Measurements from ENCODE around the gene SERTAD1. TPM values are rescaled to one million over a fixed set of nuclear protein-coding genes. Genes with fewer than 3 reads are reported as not detected.

The SERTAD1 gene
- total RNA-seq, 1 donor from 2014 or later = 13.8 TPM

- no peak overlapping the region for H3K27ac Mint-ChIP-seq (ENCODE audit: unreplicated experiment)
Measured at GRCh38 chr19:40469011-40469410, 43.2 kb upstream of the SERTAD1 start.

DNA sequence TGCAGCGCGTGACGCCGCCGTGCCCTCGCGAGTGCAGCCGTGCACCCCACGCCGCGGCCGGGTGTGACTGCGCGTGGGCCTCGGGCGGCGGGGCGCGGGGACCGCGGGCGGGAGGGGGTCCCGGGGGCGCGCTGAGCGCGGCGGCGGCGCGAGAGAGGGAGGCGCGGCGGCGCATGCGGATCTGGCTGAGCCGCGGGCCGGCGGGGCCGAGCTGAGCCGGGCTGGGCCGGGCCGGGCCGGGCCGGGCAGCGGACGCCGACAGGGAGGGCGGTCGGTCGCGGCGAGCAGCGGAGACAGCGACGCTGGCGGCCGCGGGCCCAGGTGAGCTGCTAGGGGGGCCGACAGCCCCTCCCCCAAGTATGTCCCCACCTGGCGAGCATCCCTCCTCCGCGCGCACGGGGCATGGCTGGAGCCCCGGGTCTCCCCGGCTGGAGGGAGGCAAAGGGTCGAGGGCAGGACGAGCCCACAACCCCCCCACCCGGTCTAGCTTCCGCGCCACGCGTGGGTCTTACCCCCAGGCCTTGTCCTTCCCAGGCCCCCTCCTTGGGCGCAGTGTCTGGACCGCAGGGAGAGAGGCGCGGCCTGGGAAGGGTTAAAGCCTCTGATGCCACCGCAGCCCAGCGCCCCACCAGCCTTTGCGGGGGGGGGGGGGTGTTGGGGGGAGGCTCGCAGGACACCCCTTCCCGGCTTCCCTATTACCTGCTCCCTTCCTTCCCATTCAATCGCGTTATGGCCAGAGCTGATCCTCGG, 41.4 kb upstream of the SERTAD1 start, which contains the start of gene SPTBN4:
Gene SPTBN4 (plus strand): TSS at position 17 of the 750 bp plus-strand sequence. CDS start 5,621 bp downstream, outside the sequence.
- TF ChIP-seq, protein P1, sequence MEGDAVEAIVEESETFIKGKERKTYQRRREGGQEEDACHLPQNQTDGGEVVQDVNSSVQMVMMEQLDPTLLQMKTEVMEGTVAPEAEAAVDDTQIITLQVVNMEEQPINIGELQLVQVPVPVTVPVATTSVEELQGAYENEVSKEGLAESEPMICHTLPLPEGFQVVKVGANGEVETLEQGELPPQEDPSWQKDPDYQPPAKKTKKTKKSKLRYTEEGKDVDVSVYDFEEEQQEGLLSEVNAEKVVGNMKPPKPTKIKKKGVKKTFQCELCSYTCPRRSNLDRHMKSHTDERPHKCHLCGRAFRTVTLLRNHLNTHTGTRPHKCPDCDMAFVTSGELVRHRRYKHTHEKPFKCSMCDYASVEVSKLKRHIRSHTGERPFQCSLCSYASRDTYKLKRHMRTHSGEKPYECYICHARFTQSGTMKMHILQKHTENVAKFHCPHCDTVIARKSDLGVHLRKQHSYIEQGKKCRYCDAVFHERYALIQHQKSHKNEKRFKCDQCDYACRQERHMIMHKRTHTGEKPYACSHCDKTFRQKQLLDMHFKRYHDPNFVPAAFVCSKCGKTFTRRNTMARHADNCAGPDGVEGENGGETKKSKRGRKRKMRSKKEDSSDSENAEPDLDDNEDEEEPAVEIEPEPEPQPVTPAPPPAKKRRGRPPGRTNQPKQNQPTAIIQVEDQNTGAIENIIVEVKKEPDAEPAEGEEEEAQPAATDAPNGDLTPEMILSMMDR (IDR thresholded peaks at IDR 0.05) = no peak
- Mint-ChIP-seq H3K4me3 (ENCODE audit: unreplicated experiment) (peak within 1 kb of the TSS; percentile 89), H3K9me3 (ENCODE audit: unreplicated experiment) (no peaks in the 10 kb centered on the region), H3K27ac (ENCODE audit: unreplicated experiment) (peak within 1 kb of the TSS; percentile 2), H3K36me3 (ENCODE audit: unreplicated experiment) (no peaks in the 10 kb centered on the region), H3K4me1 (ENCODE audit: unreplicated experiment) (peaks cover 29% of the 10 kb centered on the region), H3K27me3 (ENCODE audit: unreplicated experiment) (peaks cover 7% of the 10 kb centered on the region)
- DNase-seq (ENCODE audit: extremely low spot score, unreplicated experiment) = no peak

More at GRCh38 chr19:40469011-40469410, 43.2 kb upstream of the SERTAD1 start:
- peaks cover 7% of the 10 kb centered on the region for H3K27me3 Mint-ChIP-seq (ENCODE audit: unreplicated experiment)
- H3K9me3 Mint-ChIP-seq (ENCODE audit: unreplicated experiment) = no peaks in the 10 kb centered on the region
- TF ChIP-seq, protein P1 (IDR thresholded peaks at IDR 0.05) = no peak
- DNase-seq (ENCODE audit: extremely low spot score, unreplicated experiment) = no peak
- no peak overlapping the region for H3K4me3 Mint-ChIP-seq (ENCODE audit: unreplicated experiment)
- H3K36me3 Mint-ChIP-seq (ENCODE audit: unreplicated experiment) = no peaks in the 10 kb centered on the region
- peaks cover 27% of the 10 kb centered on the region for H3K4me1 Mint-ChIP-seq (ENCODE audit: unreplicated experiment)

- DNase-seq (ENCODE audit: extremely low spot score, unreplicated experiment) = no peak
- Mint-ChIP-seq H3K27ac (ENCODE audit: unreplicated experiment) (peak overlapping the region; percentile 2), H3K4me3 (ENCODE audit: unreplicated experiment) (peak overlapping the region; percentile 89), H3K4me1 (ENCODE audit: unreplicated experiment) (peaks cover 30% of the 10 kb centered on the region), H3K36me3 (ENCODE audit: unreplicated experiment) (no peaks in the 10 kb centered on the region), H3K27me3 (ENCODE audit: unreplicated experiment) (peaks cover 7% of the 10 kb centered on the region), H3K9me3 (ENCODE audit: unreplicated experiment) (no peaks in the 10 kb centered on the region)
- TF ChIP-seq, protein P1 (IDR thresholded peaks at IDR 0.05) = no peak
Measured at GRCh38 chr19:40466219-40466984, 40.6 kb upstream of the SERTAD1 start.

DNA sequence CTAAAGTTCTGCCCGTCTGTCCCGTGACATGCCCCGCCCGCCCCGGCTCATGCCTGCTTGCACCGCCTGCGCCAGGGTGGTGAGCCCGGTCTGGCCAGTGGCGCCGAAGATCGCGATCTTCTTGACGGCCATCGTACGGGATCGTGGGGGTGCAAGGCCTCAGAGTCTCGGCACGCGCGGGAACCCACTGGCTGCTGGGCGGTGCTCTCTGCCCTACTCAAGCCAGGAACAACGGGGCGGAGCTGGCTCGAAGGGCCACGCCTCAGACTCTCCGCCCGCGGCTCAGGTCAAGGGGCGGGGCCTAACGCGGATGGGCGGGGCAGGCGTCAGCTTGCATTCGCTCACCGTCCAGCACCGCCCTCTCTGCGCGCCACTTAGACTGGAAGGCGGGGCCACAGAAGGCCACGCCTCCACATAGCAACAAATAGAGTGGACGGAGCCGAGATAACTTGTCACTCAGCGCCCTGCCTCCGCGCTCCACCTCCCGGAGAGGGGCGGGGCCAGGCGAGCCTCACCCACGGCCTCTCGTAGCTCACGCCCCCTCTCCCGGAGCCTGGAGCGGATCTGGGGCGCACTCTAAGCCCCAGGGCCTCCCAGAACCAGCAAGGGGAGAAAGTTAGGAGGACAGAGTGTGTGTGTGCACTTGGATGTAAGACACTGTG, 39.9 kb upstream of the SERTAD1 start, which contains the start of gene BLVRB:
Gene BLVRB (minus strand): TSS at position 189 of the 662 bp plus-strand sequence. CDS start 57 bp downstream, at position 132.
- Mint-ChIP-seq H3K9me3 (ENCODE audit: unreplicated experiment) (no peaks in the 10 kb centered on the region), H3K36me3 (ENCODE audit: unreplicated experiment) (no peaks in the 10 kb centered on the region), H3K4me3 (ENCODE audit: unreplicated experiment) (peak within 1 kb of the TSS; percentile 89), H3K27me3 (ENCODE audit: unreplicated experiment) (peaks cover 7% of the 10 kb centered on the region), H3K27ac (ENCODE audit: unreplicated experiment) (peak within 1 kb of the TSS; percentile 94), H3K4me1 (ENCODE audit: unreplicated experiment) (peaks cover 30% of the 10 kb centered on the region)
- peak; percentile 99 for DNase-seq (ENCODE audit: extremely low spot score, unreplicated experiment)
- TF ChIP-seq, protein P1 (IDR thresholded peaks at IDR 0.05) = no peak
